NCI-H345 treated with DMSO at 0.1 percent for 48 hours (cell line): ENCODE measurements around the gene AMIGO3.
"Not testable (repeated sequence)": the region's sequence is repeated elsewhere in the genome, so short reads cannot be mapped to it uniquely, and the experiment has no call there.

ENCODE experiments used
- DNase-seq: peaks from one replicate; lab custom pipeline; 2025; ENCODE audit not compliant: unreplicated experiment; lab: John Stamatoyannopoulos, UW

AMIGO3 gene

GRCh38 chr3:49712631-49713317, 6.7 kb downstream of the AMIGO3 start:
- DNase-seq, result no peak

GRCh38 chr3:49712166-49712565, 7.3 kb downstream of the AMIGO3 start:
- DNase-seq, result no peak

- no peak for DNase-seq
Measured at GRCh38 chr3:49711489-49711888, 8.0 kb downstream of the AMIGO3 start.

- DNase-seq, result no peak
Measured at GRCh38 chr3:49709852-49710251, 9.6 kb downstream of the AMIGO3 start.

GRCh38 chr3:49707113-49707480, 12.4 kb downstream of the AMIGO3 start:
- DNase-seq, result no peak

GRCh38 chr3:49706456-49707112, 12.9 kb downstream of the AMIGO3 start:
- DNase-seq, result no peak

- no peak for DNase-seq
Measured at GRCh38 chr3:49705390-49705960, 14.0 kb downstream of the AMIGO3 start.

GRCh38 chr3:49704629-49705028, 14.9 kb downstream of the AMIGO3 start:
- no peak for DNase-seq

GRCh38 chr3:49703956-49704355, 15.5 kb downstream of the AMIGO3 start:
- DNase-seq, result no peak

- DNase-seq, result peak; percentile 5
Measured at GRCh38 chr3:49703443-49703927, 16.0 kb downstream of the AMIGO3 start.

- no peak for DNase-seq
Measured at GRCh38 chr3:49702672-49703071, 16.8 kb downstream of the AMIGO3 start.

- DNase-seq, result no peak
Measured at GRCh38 chr3:49701388-49702077, 18.0 kb downstream of the AMIGO3 start.

- no peak for DNase-seq
Measured at GRCh38 chr3:49700453-49701128, 18.9 kb downstream of the AMIGO3 start.

GRCh38 chr3:49700014-49700413, 19.5 kb downstream of the AMIGO3 start:
- DNase-seq, result no peak

- no peak for DNase-seq
Measured at GRCh38 chr3:49699281-49699979, 20.1 kb downstream of the AMIGO3 start.

GRCh38 chr3:49695350-49696015, 24.0 kb downstream of the AMIGO3 start:
- not testable (repeated sequence) for DNase-seq

- DNase-seq, result not testable (repeated sequence)
Measured at GRCh38 chr3:49694409-49695070, 24.9 kb downstream of the AMIGO3 start.

GRCh38 chr3:49691481-49691880, 28.0 kb downstream of the AMIGO3 start:
- not testable (repeated sequence) for DNase-seq

- DNase-seq, result not testable (repeated sequence)
Measured at GRCh38 chr3:49690856-49691255, 28.6 kb downstream of the AMIGO3 start.
